HG03097 (cell line): Measurements from ENCODE around the gene ZNF512B.
"Not testable (repeated sequence)": the region's sequence is repeated elsewhere in the genome, so short reads cannot be mapped to it uniquely, and the experiment has no call there.

Experiments used
- ATAC-seq: cut with Tn5 transposase; IDR thresholded peaks from one replicate; pipeline ENCODE4 v1.9.1; 2021; ENCODE audit not compliant: unreplicated experiment, low FRiP score

ZNF512B gene

GRCh38 chr20:63964412-63964811, 5.3 kb downstream of the ZNF512B start:
- no peak for ATAC-seq

DNA sequence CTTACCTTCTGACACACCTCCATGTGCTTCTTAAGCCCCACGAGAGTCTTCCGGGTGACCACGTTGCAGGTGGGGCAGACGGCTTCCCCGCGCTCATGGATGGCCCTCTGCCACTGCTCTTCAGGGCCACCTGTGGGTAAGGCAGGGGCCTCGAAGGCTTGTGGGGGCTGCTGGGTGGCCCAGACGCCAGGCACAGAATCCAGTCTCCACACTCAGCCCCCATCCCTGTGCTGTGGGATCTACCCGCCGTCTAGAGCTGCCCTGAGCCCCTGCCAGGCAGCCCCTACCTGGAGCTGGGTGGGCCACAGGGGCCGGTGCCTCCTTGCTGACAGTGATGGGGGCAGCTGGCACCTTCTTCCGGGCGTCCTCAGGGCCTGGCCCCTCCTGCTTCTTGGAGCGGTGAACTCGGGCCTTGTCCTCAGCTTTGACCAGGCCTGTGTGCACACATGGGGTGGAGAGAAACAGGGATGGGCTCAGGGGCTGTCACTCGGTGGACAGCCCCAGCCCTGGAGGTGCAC, 5.9 kb downstream of the ZNF512B start:
- no peak for ATAC-seq

GRCh38 chr20:63963348-63963741, 6.4 kb downstream of the ZNF512B start:
- no peak for ATAC-seq

- no peak for ATAC-seq
These were observed 7.0 kb downstream of the ZNF512B start for GRCh38 chr20:63962426-63963347.

DNA sequence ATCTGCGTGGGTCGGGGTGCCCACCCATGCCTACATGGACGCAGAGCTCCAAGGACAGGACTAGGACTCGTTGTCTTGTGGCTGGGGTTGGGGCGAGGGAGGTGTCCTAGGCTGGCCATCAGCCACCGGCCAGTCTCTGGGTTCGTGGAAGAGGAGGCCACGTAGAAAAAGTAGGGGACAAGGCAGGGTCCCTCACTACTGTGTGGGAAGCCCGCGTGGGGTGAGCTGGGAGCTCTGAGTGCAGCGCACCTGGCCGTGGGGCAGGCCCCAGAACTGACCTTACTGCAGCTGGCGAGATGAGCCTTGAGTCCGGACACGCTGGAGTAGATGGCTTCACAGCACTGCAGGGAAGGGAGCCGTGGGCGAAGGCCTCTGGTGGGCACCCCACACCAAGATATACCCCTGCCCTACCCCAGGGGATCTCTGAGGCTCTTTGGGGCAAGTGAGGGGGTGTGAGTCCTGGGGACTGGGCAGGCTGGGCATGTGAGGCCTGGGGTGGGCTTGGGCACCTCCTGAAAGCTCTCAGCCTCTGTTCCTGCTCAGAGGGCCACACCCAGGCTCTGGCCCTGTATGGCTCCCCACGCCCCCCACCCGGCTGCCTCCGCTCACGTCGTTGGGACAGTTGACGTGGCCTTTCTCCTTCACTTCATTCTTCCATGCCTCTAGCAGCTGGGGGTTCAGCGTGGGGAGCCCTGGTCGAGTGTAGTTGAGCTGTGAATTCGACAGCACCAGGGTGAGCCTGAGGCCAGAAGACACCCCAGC, 7.9 kb downstream of the ZNF512B start:
- ATAC-seq: no peak

- not testable (repeated sequence) for ATAC-seq
These were observed 8.8 kb downstream of the ZNF512B start for GRCh38 chr20:63960654-63961621.

DNA sequence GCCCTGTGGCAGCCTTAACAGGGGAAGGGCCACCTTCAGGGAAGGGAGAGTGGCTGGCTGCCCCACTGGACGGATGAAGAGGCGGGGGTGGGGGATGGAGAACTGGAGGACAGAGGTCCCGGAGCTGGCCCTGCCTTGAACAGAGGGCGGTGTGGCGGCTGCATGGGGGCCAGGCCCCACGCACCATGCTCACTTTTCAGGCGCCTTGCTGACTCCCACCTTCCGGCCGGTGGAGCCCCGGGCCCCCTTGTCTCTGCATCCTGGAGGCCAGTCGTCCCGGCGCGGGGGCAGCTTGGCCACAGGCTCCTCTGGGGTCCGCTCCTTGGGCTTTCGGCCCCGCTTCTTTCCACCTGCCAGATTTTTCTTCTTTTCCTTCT, 10.0 kb downstream of the ZNF512B start:
- ATAC-seq: no peak

GRCh38 chr20:63958964-63959698, 10.6 kb downstream of the ZNF512B start:
- no peak for ATAC-seq

DNA sequence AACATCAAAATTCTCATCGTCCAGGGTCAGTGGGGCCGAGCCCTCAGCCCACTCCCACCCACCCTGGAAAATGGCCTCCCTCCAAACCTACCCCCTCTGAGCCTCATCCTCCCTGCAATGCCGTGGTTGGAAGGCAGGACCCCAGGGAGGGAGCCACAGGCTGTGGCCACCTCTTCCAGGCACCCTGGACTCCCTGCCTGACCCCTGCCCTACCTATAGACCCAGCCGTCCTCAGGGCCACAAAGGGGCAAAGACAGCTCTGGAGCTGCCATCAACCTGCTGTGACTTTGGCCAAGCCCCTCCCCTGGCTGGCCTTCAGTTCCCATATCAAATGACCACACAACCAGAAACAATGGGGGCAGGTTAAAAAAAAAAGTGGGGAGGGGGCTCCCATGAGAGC, 11.3 kb downstream of the ZNF512B start:
- no peak for ATAC-seq

DNA sequence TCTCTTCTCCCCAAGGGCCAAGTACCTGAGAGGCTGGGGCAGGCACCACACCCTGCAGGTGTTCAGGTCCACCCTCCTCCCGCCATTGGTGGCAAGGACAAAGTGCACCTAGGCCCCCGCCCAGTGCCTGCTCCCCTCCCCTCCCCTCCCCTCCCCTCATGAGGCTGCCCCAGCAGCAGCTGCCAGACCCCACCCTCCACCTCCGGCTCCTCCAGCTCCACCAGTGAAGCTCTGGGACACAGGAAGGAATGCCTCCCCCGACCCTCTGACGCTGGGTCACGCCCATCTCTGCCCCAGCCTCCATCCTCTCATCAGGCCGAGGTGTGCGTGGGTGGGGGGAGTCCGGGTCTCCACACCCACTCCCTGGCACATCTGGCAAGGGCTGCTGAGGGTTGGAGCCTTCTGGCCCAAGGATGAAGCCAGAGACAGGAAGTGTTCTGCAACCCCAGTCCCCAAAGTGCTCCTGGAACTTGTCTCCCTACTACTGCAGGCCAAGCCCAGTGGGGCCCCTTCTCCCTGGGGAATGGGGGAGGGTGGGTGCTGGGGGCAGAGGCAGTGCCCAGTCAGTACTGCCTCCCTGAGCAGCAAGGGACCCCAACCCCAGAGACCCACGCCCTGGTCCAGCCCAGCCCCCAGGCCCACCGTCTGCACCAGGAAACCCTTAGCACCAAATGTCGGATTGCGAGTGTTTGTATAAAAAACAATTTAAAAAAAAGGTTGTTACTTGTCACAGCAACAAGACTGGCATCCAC, 11.9 kb downstream of the ZNF512B start:
- ATAC-seq: no peak

GRCh38 chr20:63957004-63957689, 12.6 kb downstream of the ZNF512B start:
- ATAC-seq: no peak

DNA sequence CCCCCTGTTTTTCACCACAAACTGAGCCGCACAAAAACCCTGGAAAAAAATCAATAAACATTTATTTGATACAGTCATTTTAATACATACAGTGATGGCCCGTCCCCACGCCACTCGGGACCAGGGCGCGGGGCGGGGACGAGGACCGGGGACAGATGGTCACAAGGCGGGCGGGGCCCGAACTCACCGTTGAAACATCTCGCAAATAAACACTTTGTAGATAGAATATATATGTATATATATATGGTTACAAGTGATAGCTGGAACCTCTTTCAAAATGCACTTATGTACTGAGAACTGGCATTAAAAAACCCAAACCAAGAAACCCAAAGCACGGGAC, 13.1 kb downstream of the ZNF512B start:
- ATAC-seq: no peak

GRCh38 chr20:63955827-63956663, 13.7 kb downstream of the ZNF512B start, which contains the start of gene UCKL1:
Gene UCKL1 (minus strand): TSS chr20:63956416. CDS start chr20:63956372, 44 bp downstream.
- peak; percentile 60 for ATAC-seq

GRCh38 chr20:63955281-63955826, 14.4 kb downstream of the ZNF512B start:
- no peak for ATAC-seq

GRCh38 chr20:63953764-63954429, 15.8 kb downstream of the ZNF512B start:
- ATAC-seq: no peak

DNA sequence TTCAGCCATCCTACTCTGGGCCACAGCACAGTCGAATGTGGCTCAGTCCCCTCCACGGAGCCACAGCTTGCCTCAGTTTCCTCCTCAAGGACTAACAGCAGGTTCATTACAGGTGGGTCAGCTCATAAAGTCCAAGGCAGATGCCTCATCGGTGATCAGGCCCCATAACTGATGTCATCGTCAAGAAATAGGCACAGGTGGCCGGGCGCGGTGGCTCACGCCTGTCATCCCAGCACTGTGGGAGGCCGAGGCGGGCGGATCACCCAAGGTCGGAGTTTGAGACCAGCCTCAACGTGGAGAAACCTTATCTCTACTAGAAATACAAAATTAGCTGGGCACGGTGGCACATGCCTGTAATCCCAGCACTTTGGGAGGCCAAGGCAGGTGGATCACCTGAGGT, 17.0 kb downstream of the ZNF512B start:
- no peak for ATAC-seq

DNA sequence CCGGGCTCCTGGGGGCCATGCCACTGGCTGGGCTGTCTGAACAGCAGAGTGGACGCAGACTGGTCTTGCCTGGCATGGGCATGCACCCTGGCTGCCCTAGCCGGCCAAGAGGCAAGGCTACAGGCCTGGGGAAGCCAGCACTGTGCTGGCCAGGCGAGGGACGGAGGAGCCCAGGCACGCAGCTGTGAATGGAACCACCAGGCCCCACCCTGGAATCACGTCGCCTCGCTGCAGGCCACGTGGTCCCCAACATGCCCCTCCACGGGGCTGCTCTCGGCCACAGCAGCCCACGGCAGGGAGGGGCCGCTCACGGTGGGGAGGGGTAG, 17.6 kb downstream of the ZNF512B start:
- no peak for ATAC-seq
